CD14-positive monocyte (primary cell): ENCODE measurements around the gene LRRC4C. TPM values are rescaled to one million over a fixed set of nuclear protein-coding genes. Genes with fewer than 3 reads are reported as not detected.
A peak's percentile ranks its signal among the peaks of the same experiment; 100 is the strongest.

Experiments used
- DNase-seq, 3 donors: peaks; one replicate each; pipeline ENCODE4 v3.0.0-alpha.2; 2011 to 2022
- H2AFZ ChIP-seq: 2 replicates; pipeline ENCODE4 v1.6.0; 2012; ENCODE audit warnings: mild to moderate bottlenecking, low read depth, low read length, inconsistent platforms; ENCODE audit not compliant: insufficient read depth, poor library complexity, severe bottlenecking
- H3K27ac ChIP-seq, 2 donors: 1 replicate in 1 of 2; 2 replicates in 1 of 2; pipeline ENCODE4 v1.5.1; 2012 to 2013; ENCODE audit warnings: low read length in 2 of 2, control low read depth in 1 of 2, inconsistent platforms in 1 of 2, low read depth in 1 of 2, mild to moderate bottlenecking in 1 of 2
- H3K27me3 ChIP-seq, 2 donors: one replicate each; pipeline versions ENCODE4 v1.6.0 to v1.6.1; 2011 to 2013; ENCODE audit warnings: low read length in 2 of 2; ENCODE audit not compliant: control insufficient read depth in 2 of 2, insufficient read depth in 2 of 2
- H3K36me3 ChIP-seq, 2 donors: replicated peaks in 1 of 2; 1 replicate in 1 of 2; 2 replicates in 1 of 2; pipeline versions ENCODE4 v1.5.1 to v1.6.1; 2012 to 2013; ENCODE audit warnings: low read length in 2 of 2, control low read depth in 1 of 2, inconsistent platforms in 1 of 2, mild to moderate bottlenecking in 1 of 2; ENCODE audit not compliant: insufficient read depth in 2 of 2, control insufficient read depth in 1 of 2
- H3K4me1 ChIP-seq, 2 donors: 1 replicate in 1 of 2; 2 replicates in 1 of 2; pipeline versions ENCODE4 v1.5.1 to v1.6.1; 2012 to 2013; ENCODE audit warnings: low read length in 2 of 2, control low read depth in 1 of 2, inconsistent platforms in 1 of 2, mild to moderate bottlenecking in 1 of 2, moderate library complexity in 1 of 2; ENCODE audit not compliant: insufficient read depth in 2 of 2, control insufficient read depth in 1 of 2
- H3K4me2 ChIP-seq: replicated peaks from 2 replicates; pipeline ENCODE3; 2012; ENCODE audit warnings: low read length, moderate library complexity, mild to moderate bottlenecking; ENCODE audit not compliant: poor library complexity, severe bottlenecking; ENCODE audit errors: extremely low read depth
- H3K4me3 ChIP-seq, 3 experiments: fragments of 200-600 bp in 1 of 3; sonication (generic) in 1 of 3; replicated peaks in 1 of 3; 1 replicate in 2 of 3; 2 replicates in 1 of 3; pipeline ENCODE4 v1.5.1; 2011 to 2013; ENCODE audit warnings: low read length in 3 of 3, mild to moderate bottlenecking in 3 of 3, control low read depth in 2 of 3, low read depth in 2 of 3, inconsistent platforms in 1 of 3, moderate library complexity in 1 of 3
- H3K79me2 ChIP-seq: 2 replicates; pipeline ENCODE4 v1.6.0; 2012; ENCODE audit warnings: mild to moderate bottlenecking, control low read depth, inconsistent platforms, low read length, moderate library complexity; ENCODE audit not compliant: insufficient read depth
- H3K9ac ChIP-seq: 2 replicates; pipeline ENCODE4 v1.6.0; 2017; ENCODE audit warnings: low read length, mild to moderate bottlenecking; ENCODE audit not compliant: insufficient read depth, poor library complexity, severe bottlenecking
- H3K9me3 ChIP-seq, 2 donors: replicated peaks in 1 of 2; 1 replicate in 1 of 2; 2 replicates in 1 of 2; pipeline versions ENCODE4 v1.5.1 to v1.6.1; 2012 to 2013; ENCODE audit warnings: low read length in 2 of 2, control low read depth in 1 of 2; ENCODE audit not compliant: control insufficient read depth in 1 of 2, insufficient read depth in 1 of 2
- H4K20me1 ChIP-seq: 2 replicates; pipeline ENCODE4 v1.6.0; 2012; ENCODE audit warnings: mild to moderate bottlenecking, low read length, control low read depth, moderate library complexity; ENCODE audit not compliant: insufficient read depth
- H3K27ac Mint-ChIP-seq, 7 donors: one replicate each; pipeline ENCODE4 v1.8.0; 2020; ENCODE audit warnings: mild to moderate bottlenecking in 7 of 7, mixed read lengths in 7 of 7, moderate library complexity in 6 of 7, inconsistent platforms in 2 of 7
- H3K27me3 Mint-ChIP-seq, 3 donors: one replicate each; pipeline ENCODE4 v1.8.0; 2021 to 2022; ENCODE audit warnings: low read depth in 3 of 3, mild to moderate bottlenecking in 3 of 3, mixed read lengths in 3 of 3, moderate library complexity in 3 of 3, inconsistent platforms in 1 of 3
- H3K36me3 Mint-ChIP-seq, 2 donors: one replicate each; pipeline ENCODE4 v1.8.0; 2020; ENCODE audit warnings: mixed read lengths in 2 of 2, inconsistent platforms in 1 of 2, mild to moderate bottlenecking in 1 of 2
- H3K4me1 Mint-ChIP-seq: one replicate; pipeline ENCODE4 v1.8.0; 2020; ENCODE audit warnings: mild to moderate bottlenecking, mixed read lengths
- H3K4me3 Mint-ChIP-seq, 2 donors: one replicate each; pipeline ENCODE4 v1.8.0; 2020; ENCODE audit warnings: mild to moderate bottlenecking in 2 of 2, mixed read lengths in 2 of 2, moderate library complexity in 1 of 2
- H3K9me3 Mint-ChIP-seq, 7 donors: one replicate each; pipeline ENCODE4 v1.8.0; 2020 to 2022; ENCODE audit warnings: mixed read lengths in 7 of 7, mild to moderate bottlenecking in 6 of 7, moderate library complexity in 6 of 7, inconsistent platforms in 2 of 7
- WGBS: methylation state at CpG from one replicate; pipeline ENCODE4 v1.1.5; 2013; ENCODE audit warnings: missing lambda C conversion rate; ENCODE audit not compliant: insufficient coverage; 5-methylcytosine and 5-hydroxymethylcytosine counted together
- intact Hi-C, 2 donors: fragments of 100-400 bp; cut with micrococcal nuclease; formaldehyde crosslinking; loops; one replicate each; pipeline versions ENCODE4 v1.15.0 to v1.15.1; 2023
- polyA plus RNA-seq, 3 donors: library from polyadenylated mRNA; depleted of rRNA in 1 of 3; unstranded in 2 of 3; stranded (reverse) in 1 of 3; fragments of 300-500 nt in 2 of 3; fragments of >200 nt in 1 of 3; fragmentation: Illumina TruSeq in 2 of 3; gene quantifications; 1 replicate in 2 of 3; 2 replicates in 1 of 3; pipeline ENCODE4 v1.2.3, GENCODE V29; 2012 to 2021
- TF ChIP-seq, protein P1 (sequence below): fragments of 200-600 bp; IDR thresholded peaks from one replicate; pipeline ENCODE4 v1.8.0; 2022; ENCODE audit warnings: antibody characterized with exemption, mild to moderate bottlenecking

Gene LRRC4C
- polyA plus RNA-seq, 3 donors = not detected

DNA sequence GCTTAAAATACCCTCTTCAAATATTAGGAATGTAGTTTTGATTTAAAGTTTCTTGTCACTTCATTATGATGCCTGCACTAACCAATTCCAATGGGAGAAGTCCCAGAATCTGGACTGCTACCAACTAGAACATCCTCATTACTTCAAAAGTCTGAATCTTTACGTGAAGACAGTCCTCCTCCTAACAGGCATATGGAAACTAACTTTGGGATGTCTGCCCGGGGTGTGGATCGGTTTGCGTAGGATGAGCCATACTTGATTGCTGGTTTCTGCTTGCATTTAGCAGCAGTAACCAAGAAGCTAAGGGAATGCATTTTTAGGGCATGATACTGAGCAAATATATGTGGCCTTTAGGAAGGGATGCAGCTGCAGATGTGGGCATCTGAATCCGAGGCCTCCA is 177.1 kb downstream of the LRRC4C start:
- Histone ChIP-seq H3K27me3 (no peaks in the 10 kb centered on the region), H3K4me1 (no peaks in the 10 kb centered on the region), H3K4me3 (no peak overlapping the region), H3K9ac (no peak overlapping the region), H3K36me3 (no peaks in the 10 kb centered on the region), H4K20me1 (no peaks in the 10 kb centered on the region), H3K4me2 (no peak overlapping the region), H3K9me3 (no peaks in the 10 kb centered on the region), H2AFZ (no peak overlapping the region), H3K79me2 (no peaks in the 10 kb centered on the region), H3K27ac (no peak overlapping the region)
- H3K27ac Mint-ChIP-seq = no peak overlapping the region
- H3K27me3 Mint-ChIP-seq = no peaks in the 10 kb centered on the region
- TF ChIP-seq, protein P1, sequence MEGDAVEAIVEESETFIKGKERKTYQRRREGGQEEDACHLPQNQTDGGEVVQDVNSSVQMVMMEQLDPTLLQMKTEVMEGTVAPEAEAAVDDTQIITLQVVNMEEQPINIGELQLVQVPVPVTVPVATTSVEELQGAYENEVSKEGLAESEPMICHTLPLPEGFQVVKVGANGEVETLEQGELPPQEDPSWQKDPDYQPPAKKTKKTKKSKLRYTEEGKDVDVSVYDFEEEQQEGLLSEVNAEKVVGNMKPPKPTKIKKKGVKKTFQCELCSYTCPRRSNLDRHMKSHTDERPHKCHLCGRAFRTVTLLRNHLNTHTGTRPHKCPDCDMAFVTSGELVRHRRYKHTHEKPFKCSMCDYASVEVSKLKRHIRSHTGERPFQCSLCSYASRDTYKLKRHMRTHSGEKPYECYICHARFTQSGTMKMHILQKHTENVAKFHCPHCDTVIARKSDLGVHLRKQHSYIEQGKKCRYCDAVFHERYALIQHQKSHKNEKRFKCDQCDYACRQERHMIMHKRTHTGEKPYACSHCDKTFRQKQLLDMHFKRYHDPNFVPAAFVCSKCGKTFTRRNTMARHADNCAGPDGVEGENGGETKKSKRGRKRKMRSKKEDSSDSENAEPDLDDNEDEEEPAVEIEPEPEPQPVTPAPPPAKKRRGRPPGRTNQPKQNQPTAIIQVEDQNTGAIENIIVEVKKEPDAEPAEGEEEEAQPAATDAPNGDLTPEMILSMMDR = no peak
- H3K36me3 Mint-ChIP-seq = no peaks in the 10 kb centered on the region
- intact Hi-C loops = no loop called here
- no peak for DNase-seq
- no peak overlapping the region for H3K4me3 Mint-ChIP-seq
- 90% methylated on average over 2 of the region's 5 CpGs for WGBS
- no peaks in the 10 kb centered on the region for H3K4me1 Mint-ChIP-seq
- peaks cover 0 to 2% (median 0%) of the 10 kb centered on the region in 7 donors for H3K9me3 Mint-ChIP-seq

- no peaks in the 10 kb centered on the region for H3K36me3 Mint-ChIP-seq
- no peak overlapping the region for H3K4me3 Mint-ChIP-seq
- Histone ChIP-seq H3K9ac (no peak overlapping the region), H3K4me3 (no peak overlapping the region), H3K4me2 (no peak overlapping the region), H3K27me3 (no peaks in the 10 kb centered on the region), H4K20me1 (no peaks in the 10 kb centered on the region), H3K9me3 (no peaks in the 10 kb centered on the region), H3K27ac (no peak overlapping the region), H3K4me1 (no peaks in the 10 kb centered on the region), H2AFZ (no peak overlapping the region), H3K36me3 (no peaks in the 10 kb centered on the region), H3K79me2 (no peaks in the 10 kb centered on the region)
- no peaks in the 10 kb centered on the region for H3K4me1 Mint-ChIP-seq
- H3K27me3 Mint-ChIP-seq = no peaks in the 10 kb centered on the region
- H3K27ac Mint-ChIP-seq = peak overlapping the region in 1 of 7 donors; percentile 48
- peaks cover 0 to 2% (median 0%) of the 10 kb centered on the region in 7 donors for H3K9me3 Mint-ChIP-seq
- WGBS = 92% methylated on average over 6 of the region's 7 CpGs
- TF ChIP-seq, protein P1 = no peak
- intact Hi-C loops = no loop called here
- DNase-seq = no peak
These were observed 178.2 kb downstream of the LRRC4C start for GRCh38 chr11:41281131-41281742.
